HCT116 (cell line): ENCODE measurements around the gene PSMC3IP. TPM values are rescaled to one million over a fixed set of nuclear protein-coding genes. Genes with fewer than 3 reads are reported as not detected.

Experiments used
- ATAC-seq: fragments of 200-7000 bp; cut with Tn5 transposase; 2 replicates; pipeline ENCODE4 v1.9.1; 2020; ENCODE audit warnings: mild to moderate bottlenecking, moderate library complexity
- BruUV-seq: library from RNA; stranded (reverse); fragments of 400-500 nt; replicated peaks from 2 replicates; lab custom pipeline; 2021; lab: Mats Ljungman, UMichigan
- CTCF ChIA-PET: fragments of 300-600 bp; sonication (Branson Sonifier 250); formaldehyde crosslinking; loops from one replicate; lab custom pipeline; 2021; ENCODE audit warnings: antibody characterized with exemption; lab: Charles Lee
- POLR2A ChIA-PET: fragments of 300-600, 350-600 bp; sonication (Branson Sonifier 250); formaldehyde crosslinking; loops from one replicate; lab custom pipeline; 2021; ENCODE audit warnings: antibody characterized with exemption; lab: Charles Lee
- RAD21 ChIA-PET, 2 experiments: fragments of 300-600 bp; sonication (Branson Sonifier 250); formaldehyde crosslinking; loops; one replicate each; lab custom pipeline; 2023; ENCODE audit warnings: low total read pairs in 2 of 2; ENCODE audit not compliant: uncharacterized antibody in 2 of 2, unreplicated experiment in 2 of 2, low non-redundant PET in 1 of 2; lab: Charles Lee
- DNase-seq: peaks from one replicate; pipeline ENCODE4 v3.0.0-alpha.2; 2010; ENCODE audit warnings: low read depth, low spot score
- H2AFZ ChIP-seq: fragments of 200-600 bp; shearing (Covaris generic), sonication (generic); 2 replicates; pipeline ENCODE4 v1.6.1; 2017; ENCODE audit warnings: low read depth, mixed run types, mixed read lengths, antibody characterized with exemption, low read length; ENCODE audit not compliant: poor library complexity, severe bottlenecking
- H3K27ac ChIP-seq: 2 replicates; pipeline ENCODE4 v1.5.1; 2012; ENCODE audit warnings: low read depth, low read length
- H3K27me3 ChIP-seq: fragments of 200-600 bp; sonication (generic); 2 replicates; pipeline ENCODE4 v1.6.1; 2016; ENCODE audit warnings: mixed run types, low read length, mixed read lengths; ENCODE audit not compliant: insufficient read depth
- H3K36me3 ChIP-seq, 2 experiments: fragments of 200-500 bp in 1 of 2; fragments of 200-600 bp in 1 of 2; sonication (Bioruptor generic) in 1 of 2; sonication (generic) in 1 of 2; 2 replicates each; pipeline versions ENCODE4 v1.5.1 to v1.6.1; 2014 to 2016; ENCODE audit warnings: low read length in 2 of 2, inconsistent platforms in 1 of 2, mixed read lengths in 1 of 2, mixed run types in 1 of 2; ENCODE audit not compliant: insufficient read depth in 2 of 2, control insufficient read depth in 1 of 2
- H3K4me1 ChIP-seq, 2 experiments: fragments of 200-600 bp in 1 of 2; sonication (generic) in 1 of 2; 2 replicates each; pipeline versions ENCODE4 v1.5.1 to v1.6.1; 2012 to 2017; ENCODE audit warnings: low read length in 2 of 2, inconsistent platforms in 1 of 2, mild to moderate bottlenecking in 1 of 2, mixed read lengths in 1 of 2, mixed run types in 1 of 2, moderate library complexity in 1 of 2; ENCODE audit not compliant: insufficient read depth in 2 of 2, control insufficient read depth in 1 of 2
- H3K4me2 ChIP-seq: fragments of 200-600 bp; sonication (generic); 2 replicates; pipeline ENCODE4 v1.6.1; 2017; ENCODE audit warnings: mixed run types, low read length, mixed read lengths
- H3K4me3 ChIP-seq, 2 experiments: fragments of 200-600 bp in 1 of 2; sonication (generic) in 1 of 2; replicated peaks in 1 of 2; 2 replicates each; pipeline ENCODE4 v1.5.1; 2011 to 2016; ENCODE audit warnings: low read length in 2 of 2, control low read depth in 1 of 2, low read depth in 1 of 2, mild to moderate bottlenecking in 1 of 2, mixed read lengths in 1 of 2, mixed run types in 1 of 2
- H3K79me2 ChIP-seq: fragments of 200-600 bp; sonication (generic); 2 replicates; pipeline ENCODE4 v1.6.1; 2017; ENCODE audit warnings: mild to moderate bottlenecking, mixed run types, low read length, moderate library complexity, mixed read lengths; ENCODE audit not compliant: insufficient read depth
- H3K9ac ChIP-seq: fragments of 200-600 bp; sonication (generic); 2 replicates; pipeline ENCODE4 v1.6.1; 2016; ENCODE audit warnings: low read length, mixed read lengths
- H3K9me2 ChIP-seq: fragments of 200-600 bp; sonication (generic), shearing (Covaris generic); 2 replicates; pipeline ENCODE4 v1.6.1; 2017; ENCODE audit warnings: mixed run types, mild to moderate bottlenecking, moderate library complexity; ENCODE audit not compliant: insufficient read depth
- H3K9me3 ChIP-seq, 2 experiments: fragments of 200-500 bp in 1 of 2; fragments of 200-600 bp in 1 of 2; sonication (Bioruptor generic) in 1 of 2; sonication (generic) in 1 of 2; 2 replicates each; pipeline ENCODE4 v1.6.1; 2014 to 2017; ENCODE audit warnings: low read length in 2 of 2, mixed read lengths in 2 of 2, inconsistent platforms in 1 of 2, low read depth in 1 of 2, mild to moderate bottlenecking in 1 of 2, mixed run types in 1 of 2, moderate library complexity in 1 of 2; ENCODE audit not compliant: control insufficient read depth in 1 of 2, insufficient read depth in 1 of 2
- H4K20me1 ChIP-seq: fragments of 200-600 bp; sonication (generic), shearing (Covaris generic); 2 replicates; pipeline ENCODE4 v1.6.1; 2017; ENCODE audit warnings: mixed run types, mild to moderate bottlenecking, moderate library complexity; ENCODE audit not compliant: insufficient read depth
- ELF1 ChIP-seq: IDR thresholded peaks from 2 replicates; pipeline ENCODE4 v1.6.1; 2012; ENCODE audit warnings: low read depth, borderline replicate concordance
- EZH2 ChIP-seq: fragments of 200-600 bp; sonication (generic); IDR thresholded peaks from 2 replicates; pipeline ENCODE4 v1.6.1; 2017; ENCODE audit warnings: antibody characterized with exemption, mixed run types
- POLR2A ChIP-seq: IDR thresholded peaks from 2 replicates; pipeline ENCODE4 v1.7.0; 2011; ENCODE audit warnings: borderline replicate concordance; ENCODE audit not compliant: insufficient read depth, insufficient read length; ENCODE audit errors: extremely low read depth
- TCF7L2 ChIP-seq: IDR thresholded peaks from 2 replicates; pipeline ENCODE4 v1.7.0; 2011; ENCODE audit warnings: borderline replicate concordance, inconsistent platforms; ENCODE audit not compliant: insufficient read depth, insufficient read length; ENCODE audit errors: extremely low read depth
- ZBTB33 ChIP-seq: IDR thresholded peaks from 2 replicates; pipeline ENCODE4 v1.6.1; 2011; ENCODE audit warnings: mild to moderate bottlenecking, low read length, moderate library complexity; ENCODE audit not compliant: insufficient replicate concordance; ENCODE audit errors: extremely low read depth
- ZFX ChIP-seq: fragments of 450-650 bp; IDR thresholded peaks from 2 replicates; pipeline ENCODE4 v1.6.1; 2017
- intact Hi-C: fragments of 100-400 bp; cut with micrococcal nuclease; formaldehyde crosslinking; loops from 2 replicates; pipeline ENCODE4 v1.10.0; 2022
- total RNA-seq: library from RNA; stranded (reverse); gene quantifications from one replicate; pipeline ENCODE4 v1.2.1, GENCODE V29; 2021; ENCODE audit not compliant: unreplicated experiment
- TF ChIP-seq, protein P1 (sequence below), 3 experiments: fragments of 200-600 bp in 1 of 3; sonication (generic) in 1 of 3; IDR thresholded peaks in 2 of 3; conservative IDR thresholded peaks in 1 of 3; 2 replicates each; pipeline ENCODE4 v1.5.1; 2012 to 2017; ENCODE audit warnings: low read depth in 2 of 3, low read length in 2 of 3, antibody characterized with exemption in 1 of 3, borderline replicate concordance in 1 of 3, control low read depth in 1 of 3, mild to moderate bottlenecking in 1 of 3, mixed read lengths in 1 of 3, mixed run types in 1 of 3, moderate library complexity in 1 of 3; ENCODE audit not compliant: insufficient read depth in 1 of 3

Gene PSMC3IP
- total RNA-seq, 1 experiment from 2014 or later, result 24.3 TPM

DNA sequence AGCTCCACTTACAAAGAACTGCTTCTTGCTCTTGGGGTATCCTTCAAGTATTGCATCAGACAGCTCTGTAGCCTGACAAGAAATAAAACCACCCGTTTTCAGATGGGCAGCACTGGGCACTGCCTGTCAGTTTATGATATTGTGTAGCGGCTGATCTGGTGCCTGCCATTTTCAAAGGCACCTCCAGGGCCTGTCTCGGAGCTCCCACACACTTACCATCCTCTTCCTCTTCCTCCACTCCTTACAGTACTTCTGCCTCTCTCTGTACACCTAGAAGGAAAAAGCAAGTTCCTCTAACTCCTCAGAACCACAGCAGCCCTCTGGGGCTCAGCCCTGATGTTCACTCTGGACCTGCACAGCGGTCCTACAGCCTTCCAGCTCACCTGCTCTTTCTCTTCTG, 4.4 kb downstream of the PSMC3IP start:
- ChIA-PET CTCF (no interaction called here), POLR2A (no interaction called here), RAD21 (no interaction called here)
- H3K36me3 ChIP-seq, result peaks cover 44 to 57% of the 10 kb centered on the region in 2 experiments
- BruUV-seq, result no TSS peak
- no peaks in the 10 kb centered on the region for H3K9me2 ChIP-seq
- H3K27ac ChIP-seq, result no peak overlapping the region
- TF ChIP-seq ELF1 (no peak), TCF7L2 (no peak), ZBTB33 (no peak), EZH2 (no peak), ZFX (no peak), POLR2A (no peak)
- TF ChIP-seq, protein P1, sequence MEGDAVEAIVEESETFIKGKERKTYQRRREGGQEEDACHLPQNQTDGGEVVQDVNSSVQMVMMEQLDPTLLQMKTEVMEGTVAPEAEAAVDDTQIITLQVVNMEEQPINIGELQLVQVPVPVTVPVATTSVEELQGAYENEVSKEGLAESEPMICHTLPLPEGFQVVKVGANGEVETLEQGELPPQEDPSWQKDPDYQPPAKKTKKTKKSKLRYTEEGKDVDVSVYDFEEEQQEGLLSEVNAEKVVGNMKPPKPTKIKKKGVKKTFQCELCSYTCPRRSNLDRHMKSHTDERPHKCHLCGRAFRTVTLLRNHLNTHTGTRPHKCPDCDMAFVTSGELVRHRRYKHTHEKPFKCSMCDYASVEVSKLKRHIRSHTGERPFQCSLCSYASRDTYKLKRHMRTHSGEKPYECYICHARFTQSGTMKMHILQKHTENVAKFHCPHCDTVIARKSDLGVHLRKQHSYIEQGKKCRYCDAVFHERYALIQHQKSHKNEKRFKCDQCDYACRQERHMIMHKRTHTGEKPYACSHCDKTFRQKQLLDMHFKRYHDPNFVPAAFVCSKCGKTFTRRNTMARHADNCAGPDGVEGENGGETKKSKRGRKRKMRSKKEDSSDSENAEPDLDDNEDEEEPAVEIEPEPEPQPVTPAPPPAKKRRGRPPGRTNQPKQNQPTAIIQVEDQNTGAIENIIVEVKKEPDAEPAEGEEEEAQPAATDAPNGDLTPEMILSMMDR (IDR thresholded peaks at IDR 0.05 in 2 of 3, conservative IDR thresholded peaks at IDR 0.05 in 1 of 3; ENCODE audit: borderline replicate concordance in 1 of 3, insufficient read depth in 1 of 3, low read depth in 2 of 3, low read length in 2 of 3), result no peak
- no peak overlapping the region for H2AFZ ChIP-seq
- no peak overlapping the region for H3K9ac ChIP-seq
- H3K4me3 ChIP-seq, result no peak overlapping the region
- peaks cover 80% of the 10 kb centered on the region for H3K79me2 ChIP-seq
- H3K4me2 ChIP-seq, result no peak overlapping the region
- H3K4me1 ChIP-seq, result peaks cover 7 to 20% of the 10 kb centered on the region in 2 experiments
- H4K20me1 ChIP-seq, result peaks cover 7% of the 10 kb centered on the region; the same call in 1 of the 2 replicates
- H3K27me3 ChIP-seq, result no peaks in the 10 kb centered on the region
- DNase-seq, result no peak
- ATAC-seq, result no peak
- H3K9me3 ChIP-seq, result no peaks in the 10 kb centered on the region
- intact Hi-C loops, result no loop called here
